Mesenchymal stem cell (in vitro differentiated cells and primary cell): Measurements from ENCODE around the gene CKMT1B.
"Not testable (repeated sequence)": the region's sequence is repeated elsewhere in the genome, so short reads cannot be mapped to it uniquely, and the experiment has no call there.

ENCODE experiments used
- DNase-seq: peaks from one replicate; pipeline ENCODE4 v3.0.0-alpha.2; 2013
- H2AFZ ChIP-seq: one replicate; pipeline ENCODE4 v1.6.1; 2013; ENCODE audit warnings: low read depth, mild to moderate bottlenecking, control low read depth, inconsistent platforms, low read length, moderate library complexity
- H2AK5ac ChIP-seq: 2 replicates; pipeline ENCODE4 v1.6.1; 2013; ENCODE audit warnings: low read length, moderate library complexity, mild to moderate bottlenecking, inconsistent platforms; ENCODE audit not compliant: severe bottlenecking
- H2BK120ac ChIP-seq: one replicate; pipeline ENCODE4 v1.6.1; 2013; ENCODE audit warnings: low read depth, mild to moderate bottlenecking, inconsistent platforms, low read length, moderate library complexity
- H2BK12ac ChIP-seq, 2 experiments: one replicate each; pipeline ENCODE4 v1.6.1; 2013; ENCODE audit warnings: inconsistent platforms in 2 of 2, low read length in 2 of 2, mild to moderate bottlenecking in 2 of 2, moderate library complexity in 2 of 2, control low read depth in 1 of 2
- H2BK15ac ChIP-seq: one replicate; pipeline ENCODE4 v1.6.1; 2013; ENCODE audit warnings: mild to moderate bottlenecking, low read depth, inconsistent platforms; ENCODE audit not compliant: poor library complexity, severe bottlenecking
- H2BK5ac ChIP-seq: 2 replicates; pipeline ENCODE4 v1.6.1; 2013; ENCODE audit warnings: low read depth, mild to moderate bottlenecking, low read length, control low read depth, inconsistent platforms; ENCODE audit not compliant: poor library complexity, severe bottlenecking
- H3K14ac ChIP-seq, 2 experiments: one replicate each; pipeline ENCODE4 v1.6.1; 2013; ENCODE audit warnings: inconsistent platforms in 2 of 2, low read length in 2 of 2, control low read depth in 1 of 2, mild to moderate bottlenecking in 1 of 2, moderate library complexity in 1 of 2
- H3K18ac ChIP-seq, 2 experiments: one replicate each; pipeline ENCODE4 v1.6.1; 2013; ENCODE audit warnings: inconsistent platforms in 2 of 2, low read length in 2 of 2, control low read depth in 1 of 2, low read depth in 1 of 2, mild to moderate bottlenecking in 1 of 2
- H3K23ac ChIP-seq, 2 experiments: one replicate each; pipeline ENCODE4 v1.6.1; 2013; ENCODE audit warnings: inconsistent platforms in 2 of 2, low read length in 2 of 2, mild to moderate bottlenecking in 2 of 2, moderate library complexity in 2 of 2, control low read depth in 1 of 2
- H3K27ac ChIP-seq: 2 replicates; pipeline ENCODE4 v1.5.1; 2013; ENCODE audit warnings: mild to moderate bottlenecking, moderate library complexity, low read length, control low read depth, inconsistent platforms; ENCODE audit not compliant: poor library complexity, severe bottlenecking
- H3K27me3 ChIP-seq, 2 experiments: 2 replicates each; pipeline versions ENCODE4 v1.6.1 to v1.7.0; 2013; ENCODE audit warnings: low read length in 2 of 2, mild to moderate bottlenecking in 2 of 2, moderate library complexity in 2 of 2, control low read depth in 1 of 2, inconsistent platforms in 1 of 2; ENCODE audit not compliant: control insufficient read depth in 1 of 2, insufficient read depth in 1 of 2
- H3K36me3 ChIP-seq, 2 experiments: 2 replicates each; pipeline versions ENCODE4 v1.6.1 to v1.7.0; 2013; ENCODE audit warnings: low read length in 2 of 2, control low read depth in 1 of 2, inconsistent platforms in 1 of 2, low read depth in 1 of 2, mild to moderate bottlenecking in 1 of 2; ENCODE audit not compliant: insufficient read depth in 2 of 2, control insufficient read depth in 1 of 2
- H3K4ac ChIP-seq, 2 experiments: one replicate each; pipeline ENCODE4 v1.6.1; 2013; ENCODE audit warnings: inconsistent platforms in 2 of 2, low read length in 2 of 2, mild to moderate bottlenecking in 2 of 2, moderate library complexity in 2 of 2, control low read depth in 1 of 2, low read depth in 1 of 2
- H3K4me1 ChIP-seq: 2 replicates; pipeline ENCODE4 v1.6.1; 2013; ENCODE audit warnings: low read depth, low read length, control low read depth; ENCODE audit not compliant: control insufficient read depth, insufficient read depth
- H3K4me2 ChIP-seq: 2 replicates; pipeline ENCODE4 v1.6.1; 2013; ENCODE audit warnings: low read length, mild to moderate bottlenecking, inconsistent platforms; ENCODE audit not compliant: poor library complexity, severe bottlenecking
- H3K4me3 ChIP-seq, 2 experiments: 2 replicates each; pipeline versions ENCODE4 v1.5.1 to v1.7.0; 2013; ENCODE audit warnings: low read length in 2 of 2, mild to moderate bottlenecking in 2 of 2, control low read depth in 1 of 2, low read depth in 1 of 2; ENCODE audit not compliant: insufficient read depth in 1 of 2
- H3K79me1 ChIP-seq: replicated peaks from 2 replicates; pipeline ENCODE4 v1.6.1; 2013; ENCODE audit warnings: mild to moderate bottlenecking, control low read depth, low read length, inconsistent platforms; ENCODE audit not compliant: poor library complexity, severe bottlenecking
- H3K9ac ChIP-seq: 2 replicates; pipeline ENCODE4 v1.7.0; 2013; ENCODE audit warnings: mild to moderate bottlenecking, low read length, moderate library complexity
- H3K9me3 ChIP-seq: 2 replicates; pipeline ENCODE4 v1.7.0; 2013; ENCODE audit warnings: mild to moderate bottlenecking, low read length; ENCODE audit not compliant: control insufficient read depth
- H4K8ac ChIP-seq: one replicate; pipeline ENCODE4 v1.6.1; 2013; ENCODE audit warnings: inconsistent platforms, mild to moderate bottlenecking, low read length, moderate library complexity
- H4K91ac ChIP-seq: one replicate; pipeline ENCODE4 v1.6.1; 2013; ENCODE audit warnings: mild to moderate bottlenecking, low read length, inconsistent platforms
- WGBS: methylation state at CpG from one replicate; pipeline ENCODE4 v1.1.7; 2013; ENCODE audit warnings: mixed read lengths; 5-methylcytosine and 5-hydroxymethylcytosine counted together

The CKMT1B gene

DNA sequence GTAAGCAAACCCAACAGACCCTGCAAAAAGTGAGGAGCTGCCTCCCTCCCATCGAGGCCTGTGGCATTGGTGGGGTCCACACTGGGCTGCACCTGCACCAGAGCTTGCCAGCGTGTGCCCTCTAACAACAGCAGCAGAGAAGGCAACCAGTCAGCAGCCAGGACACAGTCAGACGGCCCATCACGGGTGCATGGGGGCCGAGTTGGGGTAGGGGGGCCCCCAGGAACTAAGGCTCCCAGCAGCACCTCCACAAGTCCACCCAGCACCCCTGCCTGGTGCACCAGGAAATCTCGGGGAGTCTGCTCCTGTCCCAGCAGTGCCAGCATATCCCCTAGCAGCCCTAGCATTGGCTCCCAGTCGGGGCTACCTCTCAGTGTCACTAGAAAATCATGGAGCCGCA lies 23.9 kb downstream of the CKMT1B start:
- H3K27ac ChIP-seq, H3K36me3 ChIP-seq, H3K9me3 ChIP-seq, H2AFZ ChIP-seq, H2BK12ac ChIP-seq, H2AK5ac ChIP-seq, H3K14ac ChIP-seq, H2BK120ac ChIP-seq, H3K4ac ChIP-seq, H3K23ac ChIP-seq, H2BK15ac ChIP-seq, H3K27me3 ChIP-seq, H3K79me1 ChIP-seq, H2BK5ac ChIP-seq, H3K4me3 ChIP-seq, H3K4me2 ChIP-seq, H3K9ac ChIP-seq, H3K18ac ChIP-seq, H4K91ac ChIP-seq, H4K8ac ChIP-seq, DNase-seq, H3K4me1 ChIP-seq: not testable (repeated sequence)
- no CpG with 5 or more reads among the region's 8 CpGs for WGBS

DNA sequence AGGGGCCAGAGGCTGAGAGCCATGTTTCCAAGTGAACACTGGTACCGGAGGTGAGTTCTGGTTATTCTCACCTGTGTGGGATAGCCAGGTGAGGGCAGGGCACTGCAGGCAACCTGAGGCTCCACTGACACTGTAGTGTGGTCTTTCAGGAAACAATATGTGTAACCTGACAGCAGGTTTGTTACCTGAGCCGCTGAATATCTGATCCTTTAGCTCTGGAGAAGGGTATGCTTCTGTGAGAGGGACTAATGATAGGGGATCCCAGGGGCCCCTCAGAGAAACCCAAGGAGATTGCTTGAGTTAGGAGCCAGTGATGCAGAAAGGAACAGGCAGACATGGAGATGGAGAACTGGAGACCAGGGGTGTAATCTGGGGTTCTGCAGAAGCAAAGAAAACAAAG lies 24.9 kb downstream of the CKMT1B start, which contains the start of gene STRC:
Gene STRC (minus strand): TSS at position 101 of the 400 bp plus-strand sequence. CDS start 78 bp downstream, at position 23.
- not testable (repeated sequence) for H3K4me3 ChIP-seq, H4K8ac ChIP-seq, H2AK5ac ChIP-seq, H4K91ac ChIP-seq, H3K4ac ChIP-seq, H3K27me3 ChIP-seq, H3K36me3 ChIP-seq, H3K9me3 ChIP-seq, DNase-seq, H3K4me2 ChIP-seq, H3K9ac ChIP-seq, H2AFZ ChIP-seq, H3K4me1 ChIP-seq, H2BK5ac ChIP-seq, H3K79me1 ChIP-seq, H2BK12ac ChIP-seq, H3K14ac ChIP-seq, H2BK120ac ChIP-seq, H3K27ac ChIP-seq, H3K18ac ChIP-seq, H2BK15ac ChIP-seq, H3K23ac ChIP-seq
- WGBS = no CpG with 5 or more reads among the region's 2 CpGs

DNA sequence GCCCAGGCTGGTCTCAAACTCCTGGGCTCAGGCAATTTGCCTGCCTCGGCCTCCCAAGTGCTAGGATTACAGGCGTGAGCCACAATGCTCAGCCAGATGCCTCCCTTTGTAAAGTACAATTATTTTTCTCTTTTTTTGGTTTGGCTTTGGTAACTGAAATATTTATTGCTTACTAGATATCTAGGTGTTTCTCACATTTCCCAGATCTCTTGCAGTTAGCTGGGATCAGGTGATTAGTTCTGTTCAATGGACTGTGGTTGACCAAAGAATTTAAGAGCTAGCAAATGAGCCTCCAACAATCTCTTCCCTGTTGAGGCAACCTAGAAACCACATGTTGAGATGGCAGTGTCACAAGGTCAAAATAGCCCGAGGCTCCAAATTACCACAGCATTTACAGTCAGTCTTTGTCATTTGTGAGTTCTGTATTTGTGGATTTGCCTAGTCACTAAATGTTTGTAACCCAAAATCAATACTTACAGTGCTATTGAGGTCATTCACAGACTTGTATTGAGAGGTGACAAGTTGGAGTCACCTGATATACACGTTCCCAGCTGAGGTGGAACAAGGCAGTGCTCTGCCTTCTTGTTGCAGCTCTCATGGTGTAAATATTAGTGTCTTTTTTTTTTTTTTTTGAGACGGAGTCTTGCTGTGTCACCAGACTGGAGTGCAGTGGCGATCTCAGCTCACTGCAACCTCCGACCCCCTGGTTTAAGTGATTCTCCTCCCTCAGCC lies 28.4 kb downstream of the CKMT1B start:
- peak; percentile 29 for DNase-seq
- not testable (repeated sequence) for H3K27ac ChIP-seq, H3K14ac ChIP-seq, H3K27me3 ChIP-seq, H3K4ac ChIP-seq, H2BK15ac ChIP-seq, H3K4me3 ChIP-seq, H4K8ac ChIP-seq, H3K23ac ChIP-seq, H3K18ac ChIP-seq, H2AFZ ChIP-seq, H3K9me3 ChIP-seq, H3K4me1 ChIP-seq, H3K9ac ChIP-seq, H3K79me1 ChIP-seq, H2BK12ac ChIP-seq, H4K91ac ChIP-seq, H2AK5ac ChIP-seq, H2BK120ac ChIP-seq, H2BK5ac ChIP-seq, H3K36me3 ChIP-seq, H3K4me2 ChIP-seq
- no CpG with 5 or more reads among the region's 7 CpGs for WGBS

DNA sequence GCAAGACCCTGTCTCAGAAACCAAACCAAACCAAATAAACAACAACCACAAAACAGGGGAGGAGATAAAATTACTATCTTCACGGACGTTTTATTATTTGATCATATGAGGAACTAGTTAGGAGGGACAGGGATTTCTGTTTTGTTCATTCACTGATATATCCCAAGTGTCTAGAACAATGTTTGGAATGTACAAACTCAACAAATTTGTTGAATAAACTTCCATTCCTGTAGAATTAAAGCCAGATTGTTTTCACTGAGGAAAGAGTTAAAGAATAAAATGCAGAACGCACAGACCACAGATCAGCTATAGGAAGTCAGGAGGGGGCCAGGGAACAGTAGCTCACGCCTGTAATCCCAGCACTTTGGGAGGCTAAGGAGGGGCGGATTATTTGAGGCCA lies 31.3 kb downstream of the CKMT1B start:
- Histone ChIP-seq H3K4me1 (no peaks in the 10 kb centered on the region), H3K36me3 (no peaks in the 10 kb centered on the region), H2BK12ac (no peak overlapping the region), H3K4ac (no peak overlapping the region), H3K79me1 (no peaks in the 10 kb centered on the region), H3K9ac (no peak overlapping the region), H2AK5ac (no peak overlapping the region), H3K18ac (no peak overlapping the region), H2BK15ac (no peak overlapping the region), H2BK120ac (no peak overlapping the region), H2BK5ac (no peak overlapping the region), H3K4me2 (no peak overlapping the region), H3K4me3 (no peak overlapping the region), H2AFZ (no peak overlapping the region), H4K8ac (no peak overlapping the region), H3K14ac (no peak overlapping the region), H4K91ac (no peak overlapping the region), H3K9me3 (no peaks in the 10 kb centered on the region), H3K27ac (no peak overlapping the region), H3K23ac (no peak overlapping the region), H3K27me3 (peaks cover 1 to 3% of the 10 kb centered on the region in 2 experiments)
- WGBS = 82% methylated on average over 3 of the region's 5 CpGs
- no peak for DNase-seq
